DND-41 (cell line): ENCODE data around the gene NR1H2.

Source experiments
- CTCF ChIP-seq: IDR thresholded peaks from 2 replicates; pipeline ENCODE4 v1.5.1; 2012; ENCODE audit warnings: borderline replicate concordance, low read length, moderate library complexity, mild to moderate bottlenecking; ENCODE audit not compliant: poor library complexity, severe bottlenecking; ENCODE audit errors: extremely low read depth
- EZH2 ChIP-seq: IDR thresholded peaks from 3 replicates; pipeline ENCODE4 v1.6.1; 2012; ENCODE audit warnings: borderline replicate concordance, low read depth, mild to moderate bottlenecking, moderate library complexity, low read length, inconsistent platforms; ENCODE audit not compliant: severe bottlenecking

- TF ChIP-seq CTCF (no peak), EZH2 (no peak)
Measured at GRCh38 chr19:50349277-50350057, 26.8 kb upstream of the NR1H2 start.
